GM10266 (cell line): ENCODE data around the gene ERCC3.
A peak's percentile ranks its signal among the peaks of the same experiment; 100 is the strongest.
"Not testable (repeated sequence)": the region's sequence is repeated elsewhere in the genome, so short reads cannot be mapped to it uniquely, and the experiment has no call there.

Source experiments
- DNase-seq: peaks from one replicate; pipeline ENCODE4 v3.0.0; 2012; ENCODE audit errors: extremely low spot score
- TF ChIP-seq, protein P1 (sequence below): IDR thresholded peaks from 2 replicates; pipeline ENCODE4 v1.5.1; 2012; ENCODE audit warnings: mild to moderate bottlenecking, low read depth; ENCODE audit not compliant: control insufficient read depth, insufficient read depth; ENCODE audit errors: missing control alignments

ERCC3 gene

DNA sequence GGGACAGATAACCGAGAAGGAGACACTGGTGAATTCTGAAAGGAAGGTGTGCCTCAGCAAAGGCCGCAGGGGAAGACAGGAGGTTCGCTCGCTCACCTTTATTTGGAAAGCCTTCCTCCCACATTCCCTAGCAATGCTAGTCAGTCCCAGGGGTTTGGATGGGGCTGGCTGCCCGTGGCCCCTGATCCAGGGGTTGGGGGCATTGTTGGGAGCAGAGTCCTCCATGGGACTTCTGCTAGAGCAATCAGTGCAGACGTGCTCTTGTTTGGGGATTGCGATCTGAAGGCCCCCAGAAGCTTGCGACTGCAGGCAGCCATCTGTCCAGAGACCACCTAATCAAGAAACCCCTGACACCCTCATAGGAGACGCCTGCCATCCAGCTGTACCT is 67.8 kb downstream of the ERCC3 start:
- DNase-seq, result no peak
- TF ChIP-seq, protein P1, sequence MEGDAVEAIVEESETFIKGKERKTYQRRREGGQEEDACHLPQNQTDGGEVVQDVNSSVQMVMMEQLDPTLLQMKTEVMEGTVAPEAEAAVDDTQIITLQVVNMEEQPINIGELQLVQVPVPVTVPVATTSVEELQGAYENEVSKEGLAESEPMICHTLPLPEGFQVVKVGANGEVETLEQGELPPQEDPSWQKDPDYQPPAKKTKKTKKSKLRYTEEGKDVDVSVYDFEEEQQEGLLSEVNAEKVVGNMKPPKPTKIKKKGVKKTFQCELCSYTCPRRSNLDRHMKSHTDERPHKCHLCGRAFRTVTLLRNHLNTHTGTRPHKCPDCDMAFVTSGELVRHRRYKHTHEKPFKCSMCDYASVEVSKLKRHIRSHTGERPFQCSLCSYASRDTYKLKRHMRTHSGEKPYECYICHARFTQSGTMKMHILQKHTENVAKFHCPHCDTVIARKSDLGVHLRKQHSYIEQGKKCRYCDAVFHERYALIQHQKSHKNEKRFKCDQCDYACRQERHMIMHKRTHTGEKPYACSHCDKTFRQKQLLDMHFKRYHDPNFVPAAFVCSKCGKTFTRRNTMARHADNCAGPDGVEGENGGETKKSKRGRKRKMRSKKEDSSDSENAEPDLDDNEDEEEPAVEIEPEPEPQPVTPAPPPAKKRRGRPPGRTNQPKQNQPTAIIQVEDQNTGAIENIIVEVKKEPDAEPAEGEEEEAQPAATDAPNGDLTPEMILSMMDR, result no peak

DNA sequence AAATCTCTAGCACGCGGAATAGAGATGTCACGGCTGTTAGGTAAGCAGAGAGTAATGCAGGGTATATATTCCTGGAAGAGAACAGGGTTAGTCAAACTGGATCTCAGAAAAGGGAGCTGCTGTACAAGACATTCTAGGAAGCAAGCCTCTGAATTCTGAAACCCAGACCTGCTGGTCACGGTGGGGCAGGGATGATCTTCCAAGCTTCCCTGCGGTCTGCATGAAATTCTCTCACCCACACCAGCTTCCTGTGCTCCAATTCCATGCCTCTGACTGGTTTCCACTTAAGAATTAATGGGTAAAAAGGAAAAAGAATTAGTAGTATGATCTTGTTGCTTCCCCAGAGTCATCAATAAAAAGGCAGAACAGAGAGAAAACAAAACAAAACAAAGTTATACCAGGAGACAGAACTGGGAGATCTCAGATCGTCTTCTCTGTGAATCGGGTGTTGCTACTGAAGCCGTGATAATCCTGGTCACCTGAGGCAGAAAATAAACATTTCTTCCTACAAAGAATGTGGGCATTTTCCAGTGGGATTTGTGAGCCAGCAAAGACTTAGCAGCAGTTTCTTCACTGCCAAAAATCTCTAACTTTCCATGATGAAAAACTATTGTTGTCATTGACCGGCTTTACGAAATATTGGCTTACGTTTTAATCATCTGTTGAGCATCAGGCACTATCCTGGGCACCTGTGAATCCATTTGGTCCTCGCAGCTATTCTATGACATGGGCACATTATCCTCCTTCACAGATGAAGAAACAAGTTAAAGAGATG is 68.6 kb downstream of the ERCC3 start:
- TF ChIP-seq, protein P1, result no peak
- DNase-seq, result no peak

DNA sequence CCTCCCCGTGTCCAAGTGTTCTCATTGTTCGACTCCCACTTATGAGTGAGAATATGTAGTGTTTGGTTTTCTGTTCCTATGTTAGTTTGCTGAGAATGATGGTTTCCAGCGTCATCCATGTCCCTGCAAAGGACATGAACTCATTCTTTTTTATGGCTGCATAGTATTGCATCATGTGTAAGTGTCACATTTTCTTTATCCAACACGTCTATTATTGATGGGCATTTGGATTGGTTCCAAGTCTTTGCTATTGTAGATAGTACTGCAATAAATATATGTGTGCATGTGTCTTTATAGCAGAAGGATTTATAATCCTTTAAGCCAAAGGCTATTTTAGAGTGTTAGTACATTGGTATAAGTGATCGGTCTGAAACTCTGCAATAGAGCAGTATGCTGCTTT is 69.8 kb downstream of the ERCC3 start:
- DNase-seq, result not testable (repeated sequence)

DNA sequence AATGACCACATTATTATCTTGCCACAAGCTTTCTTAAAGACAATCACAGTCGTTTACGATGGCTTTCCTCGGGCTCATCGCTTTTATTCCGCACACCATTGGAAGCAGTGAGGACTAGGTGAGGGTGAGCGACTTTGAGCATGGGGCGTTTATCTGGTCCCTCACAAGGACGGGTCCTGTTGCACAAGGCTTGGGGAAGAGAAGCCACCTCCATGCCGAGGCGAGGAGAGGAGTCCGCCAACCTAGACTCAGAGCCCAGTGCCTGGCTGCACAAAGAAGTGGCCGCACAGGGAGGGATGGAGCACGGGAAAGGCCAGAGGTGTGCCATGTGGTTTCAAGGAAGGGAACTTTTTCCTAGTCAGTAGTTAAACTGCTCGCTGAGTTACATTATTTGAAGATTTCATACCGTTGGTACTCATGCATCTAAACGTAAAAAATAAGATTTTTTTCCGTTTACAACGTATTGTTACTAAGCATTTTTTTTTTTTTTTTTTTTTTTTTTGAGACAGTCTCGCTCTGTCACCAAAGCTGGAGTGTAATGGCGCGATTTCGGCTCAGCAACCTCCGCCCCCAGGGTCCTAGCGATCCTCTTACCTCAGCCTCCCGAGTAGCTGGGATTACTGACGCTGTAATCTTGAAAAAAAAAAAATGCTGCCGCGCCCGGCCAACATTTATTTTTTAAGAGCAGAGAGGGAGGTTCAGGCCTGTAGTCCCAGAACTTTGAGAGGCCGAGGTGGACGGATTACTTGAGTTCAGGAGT is 73.0 kb downstream of the ERCC3 start:
- DNase-seq, result peak; percentile 25
- TF ChIP-seq, protein P1, result no peak

DNA sequence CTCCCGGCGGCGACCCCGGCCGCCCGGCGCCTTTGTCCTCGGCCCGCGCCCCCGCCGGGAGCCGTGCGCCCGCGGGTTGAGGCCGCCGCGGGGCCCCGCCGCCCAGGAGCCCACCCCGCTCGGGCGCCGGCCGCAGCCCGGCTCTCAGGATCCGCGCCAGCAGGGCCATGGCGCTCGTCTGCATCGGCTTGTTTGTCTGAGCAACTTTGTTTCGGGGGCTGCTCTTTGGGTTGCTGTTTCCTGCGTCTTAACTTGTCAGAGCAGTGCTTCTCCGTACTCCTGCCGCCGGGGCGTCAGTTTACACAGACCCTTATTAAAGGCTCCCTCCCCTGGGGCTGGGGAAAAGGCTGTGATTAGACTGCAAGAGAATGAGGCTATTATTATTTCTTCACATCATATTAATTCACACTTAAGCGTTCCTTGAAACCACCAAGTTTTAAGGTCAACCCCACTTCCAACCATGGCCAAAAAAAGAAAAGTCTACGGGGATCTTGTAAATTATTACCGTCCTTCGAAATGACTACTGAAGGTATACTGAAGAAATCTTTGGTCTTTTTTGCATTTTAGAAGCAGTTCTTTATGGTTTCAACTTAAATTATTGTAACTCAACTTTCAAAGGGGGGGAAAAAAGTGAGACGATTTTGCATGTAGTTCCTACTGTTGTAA is 73.7 kb downstream of the ERCC3 start, which contains the start of gene CYP27C1:
TSS of gene CYP27C1 (minus strand) at position 198 of the 666 bp plus-strand sequence. CDS start at position 169, 29 bp downstream.
- TF ChIP-seq, protein P1, result no peak
- DNase-seq, result no peak

DNA sequence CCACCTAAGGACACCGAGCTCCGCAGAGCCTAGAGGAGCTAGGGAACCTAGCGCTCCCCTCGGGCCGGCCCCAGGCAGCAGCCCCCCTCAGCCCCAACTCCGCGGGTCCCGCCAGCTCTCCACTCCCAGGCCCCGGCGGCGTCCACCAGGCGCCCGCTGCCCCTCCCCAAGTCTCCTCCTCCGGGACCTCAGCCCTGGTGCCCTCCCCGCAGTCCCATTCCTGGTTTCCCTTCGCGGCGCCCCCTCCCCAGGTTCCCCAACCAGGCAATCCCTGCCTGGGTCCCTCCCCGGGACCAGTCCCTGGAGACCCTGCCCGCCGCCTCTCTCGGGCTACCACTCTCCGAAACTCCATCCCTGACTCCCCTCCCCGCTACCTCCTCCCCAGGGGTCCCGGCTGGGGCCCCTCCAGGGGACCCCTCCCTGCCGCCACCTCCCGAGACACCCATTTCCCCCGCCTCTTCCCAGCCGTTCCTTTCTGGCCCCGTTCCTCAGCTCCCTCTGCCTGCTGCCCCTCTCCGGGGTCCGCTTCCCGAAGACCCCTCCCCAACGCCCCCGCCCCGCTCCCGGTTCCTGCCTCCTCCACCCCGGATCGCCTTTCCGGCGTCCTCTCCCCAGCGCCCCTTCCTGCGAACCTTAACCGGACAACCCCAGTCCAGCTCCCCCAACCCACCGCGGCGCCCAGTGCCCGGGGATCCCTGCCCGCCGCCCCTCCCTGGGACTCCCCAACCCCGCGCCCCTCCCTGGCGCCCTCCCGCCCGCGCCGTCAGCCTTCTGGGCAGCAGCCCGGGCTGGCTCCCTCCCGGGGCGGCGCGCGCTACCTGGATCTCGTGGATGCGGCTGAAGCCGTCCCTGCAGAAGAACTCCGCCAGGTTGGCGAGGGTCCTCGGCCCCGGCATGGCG is 74.5 kb downstream of the ERCC3 start:
- DNase-seq, result no peak

More for the DNA sequence above, 74.5 kb downstream of the ERCC3 start:
- TF ChIP-seq, protein P1, result no peak
